Suprapubic skin (tissue), 4 donors: ENCODE measurements around the gene ENPP1.

Experiments used
- EP300 ChIP-seq: sonication (generic); formaldehyde crosslinking; IDR thresholded peaks from one replicate; pipeline ENCODE4 v1.6.1; 2017; ENCODE audit warnings: antibody characterized with exemption
- POLR2A ChIP-seq, 2 donors: fragments of 450-650 bp; IDR thresholded peaks; one replicate each; pipeline ENCODE4 v1.6.1; 2017; ENCODE audit warnings: antibody characterized with exemption in 2 of 2, mild to moderate bottlenecking in 2 of 2, moderate library complexity in 2 of 2
- POLR2AphosphoS5 ChIP-seq, 3 donors: sonication (generic); formaldehyde crosslinking; IDR thresholded peaks; one replicate each; pipeline ENCODE4 v1.6.1; 2017; ENCODE audit warnings: antibody characterized with exemption in 3 of 3
- TF ChIP-seq, protein P1 (sequence below), 2 donors: fragments of 200-600 bp in 1 of 2; fragments of 450-650 bp in 1 of 2; sonication (generic) in 1 of 2; IDR thresholded peaks; one replicate each; pipeline ENCODE4 v1.5.1; 2016 to 2019; ENCODE audit warnings: antibody characterized with exemption in 2 of 2, mild to moderate bottlenecking in 1 of 2, moderate library complexity in 1 of 2

DNA sequence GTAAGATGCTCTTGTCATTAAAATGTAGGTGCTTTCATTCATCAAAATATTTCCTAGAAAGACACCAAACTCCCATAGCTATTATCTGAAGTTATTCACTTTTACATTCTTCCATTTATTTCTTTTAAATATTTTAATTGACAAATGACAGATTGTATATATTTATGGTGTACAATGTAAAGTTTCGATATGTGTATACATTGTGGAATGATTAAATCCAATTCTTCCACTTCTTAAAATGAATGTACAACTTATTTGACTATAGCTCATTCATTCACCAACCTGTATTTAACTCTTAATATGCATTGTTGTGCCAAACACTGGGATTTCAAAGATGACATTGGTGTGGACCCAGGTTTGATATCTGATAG, 102.4 kb downstream of the ENPP1 start:
- TF ChIP-seq, protein P1, sequence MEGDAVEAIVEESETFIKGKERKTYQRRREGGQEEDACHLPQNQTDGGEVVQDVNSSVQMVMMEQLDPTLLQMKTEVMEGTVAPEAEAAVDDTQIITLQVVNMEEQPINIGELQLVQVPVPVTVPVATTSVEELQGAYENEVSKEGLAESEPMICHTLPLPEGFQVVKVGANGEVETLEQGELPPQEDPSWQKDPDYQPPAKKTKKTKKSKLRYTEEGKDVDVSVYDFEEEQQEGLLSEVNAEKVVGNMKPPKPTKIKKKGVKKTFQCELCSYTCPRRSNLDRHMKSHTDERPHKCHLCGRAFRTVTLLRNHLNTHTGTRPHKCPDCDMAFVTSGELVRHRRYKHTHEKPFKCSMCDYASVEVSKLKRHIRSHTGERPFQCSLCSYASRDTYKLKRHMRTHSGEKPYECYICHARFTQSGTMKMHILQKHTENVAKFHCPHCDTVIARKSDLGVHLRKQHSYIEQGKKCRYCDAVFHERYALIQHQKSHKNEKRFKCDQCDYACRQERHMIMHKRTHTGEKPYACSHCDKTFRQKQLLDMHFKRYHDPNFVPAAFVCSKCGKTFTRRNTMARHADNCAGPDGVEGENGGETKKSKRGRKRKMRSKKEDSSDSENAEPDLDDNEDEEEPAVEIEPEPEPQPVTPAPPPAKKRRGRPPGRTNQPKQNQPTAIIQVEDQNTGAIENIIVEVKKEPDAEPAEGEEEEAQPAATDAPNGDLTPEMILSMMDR (IDR thresholded peaks at IDR 0.05) = no peak
- TF ChIP-seq EP300 (no peak), POLR2A (IDR thresholded peaks at IDR 0.05) (no peak), POLR2AphosphoS5 (IDR thresholded peaks at IDR 0.05) (no peak)
